WTC11 (cell line): ENCODE results near the gene RAB3B. TPM values are rescaled to one million over a fixed set of nuclear protein-coding genes. Genes with fewer than 3 reads are reported as not detected.

Experiments used
- ATAC-seq: fragments of 200-7000 bp; cut with Tn5 transposase; 2 replicates; pipeline ENCODE4 v1.10.0; 2021; ENCODE audit warnings: mild to moderate bottlenecking, moderate library complexity
- CTCF ChIA-PET: fragments of 300-600 bp; sonication (Branson Sonifier 250); formaldehyde crosslinking; loops from one replicate; lab custom pipeline; 2021; ENCODE audit warnings: antibody characterized with exemption; lab: Charles Lee
- POLR2A ChIA-PET: fragments of 350-600 bp; sonication (Branson Sonifier 250); formaldehyde crosslinking; loops from one replicate; lab custom pipeline; 2021; ENCODE audit warnings: antibody characterized with exemption; lab: Charles Lee
- DNase-seq: peaks from one replicate; pipeline ENCODE4 v3.0.0; 2021; ENCODE audit warnings: low spot score
- H3K27ac Mint-ChIP-seq: 2 replicates; pipeline ENCODE4 v1.8.0; 2021; ENCODE audit warnings: mixed read lengths
- H3K27me3 Mint-ChIP-seq: 2 replicates; pipeline ENCODE4 v1.8.0; 2021; ENCODE audit warnings: low read depth, mild to moderate bottlenecking, moderate library complexity, mixed read lengths
- H3K36me3 Mint-ChIP-seq: 2 replicates; pipeline ENCODE4 v1.8.0; 2021; ENCODE audit warnings: mixed read lengths
- H3K4me1 Mint-ChIP-seq: 2 replicates; pipeline ENCODE4 v1.8.0; 2022; ENCODE audit warnings: mixed read lengths
- H3K4me3 Mint-ChIP-seq: 2 replicates; pipeline ENCODE4 v1.8.0; 2021; ENCODE audit warnings: mild to moderate bottlenecking, moderate library complexity, mixed read lengths
- H3K9me3 Mint-ChIP-seq: 2 replicates; pipeline ENCODE4 v1.8.0; 2021; ENCODE audit warnings: mixed read lengths
- ARID4B ChIP-seq: sonication (generic); formaldehyde crosslinking; IDR thresholded peaks from 2 replicates; pipeline ENCODE4 v1.8.0; 2023; ENCODE audit warnings: missing genetic modification reagents, mild to moderate bottlenecking, borderline replicate concordance
- ATF1 ChIP-seq: sonication (generic); formaldehyde crosslinking; IDR thresholded peaks from 2 replicates; pipeline ENCODE4 v1.8.1; 2023; ENCODE audit warnings: mild to moderate bottlenecking, moderate library complexity, missing genetic modification reagents
- CREM ChIP-seq: sonication (generic); formaldehyde crosslinking; IDR thresholded peaks from 2 replicates; pipeline ENCODE4 v1.8.1; 2022; ENCODE audit warnings: mild to moderate bottlenecking, missing genetic modification reagents, moderate library complexity
- EMX1 ChIP-seq: fragments of 250-450 bp; sonication (Bioruptor Pico); IDR thresholded peaks from 2 replicates; pipeline ENCODE4 v1.8.0; 2021; ENCODE audit warnings: mild to moderate bottlenecking
- HMGA2 ChIP-seq: fragments of 250-450 bp; sonication (Bioruptor Pico); IDR thresholded peaks from 2 replicates; pipeline ENCODE4 v1.4.0; 2021; ENCODE audit warnings: mild to moderate bottlenecking, moderate library complexity
- MAX ChIP-seq: sonication (generic); formaldehyde crosslinking; IDR thresholded peaks from 2 replicates; pipeline ENCODE4 v1.8.0; 2022; ENCODE audit warnings: mild to moderate bottlenecking, missing genetic modification reagents
- MLX ChIP-seq: sonication (generic); formaldehyde crosslinking; IDR thresholded peaks from 2 replicates; pipeline ENCODE4 v1.8.1; 2023; ENCODE audit warnings: mild to moderate bottlenecking, missing genetic modification reagents, moderate library complexity
- SMAD3 ChIP-seq: sonication (generic); formaldehyde crosslinking; IDR thresholded peaks from 2 replicates; pipeline ENCODE4 v1.8.0; 2022; ENCODE audit warnings: missing genetic modification reagents, mild to moderate bottlenecking, borderline replicate concordance
- SP1 ChIP-seq: sonication (generic); formaldehyde crosslinking; conservative IDR thresholded peaks from 2 replicates; pipeline ENCODE4 v1.8.1; 2022; ENCODE audit warnings: missing genetic modification reagents
- TEAD4 ChIP-seq: sonication (generic); formaldehyde crosslinking; IDR thresholded peaks from 2 replicates; pipeline ENCODE4 v1.8.0; 2022; ENCODE audit warnings: mild to moderate bottlenecking, missing genetic modification reagents
- USF1 ChIP-seq: sonication (generic); formaldehyde crosslinking; IDR thresholded peaks from 2 replicates; pipeline ENCODE4 v1.8.0; 2022; ENCODE audit warnings: mild to moderate bottlenecking, missing genetic modification reagents
- ZNF281 ChIP-seq: sonication (generic); formaldehyde crosslinking; IDR thresholded peaks from 2 replicates; pipeline ENCODE4 v1.8.0; 2023; ENCODE audit warnings: mild to moderate bottlenecking, missing genetic modification reagents
- ZNF671 ChIP-seq: fragments of 250-450 bp; sonication (Bioruptor Pico); IDR thresholded peaks from 2 replicates; pipeline ENCODE4 v1.8.0; 2021; ENCODE audit warnings: mild to moderate bottlenecking
- total RNA-seq: library from RNA; stranded (reverse); gene quantifications from 3 replicates; pipeline ENCODE4 v1.2.3, GENCODE V29; 2021

Gene RAB3B
- total RNA-seq, 1 experiment from 2014 or later, result 36.9 TPM

- peak; percentile 94 for TF ChIP-seq ARID4B (CRISPR knock-in tag)
- TF ChIP-seq ZNF671 (CRISPR knock-in tag), result no peak
- TF ChIP-seq SMAD3 (CRISPR knock-in tag), result no peak
- peak; percentile 47; the same call in 1 of the 2 replicates for TF ChIP-seq ZNF281 (CRISPR knock-in tag)
- no peak for TF ChIP-seq MLX
- 0 out of 2 replicates have a peak, but pooled peaks have one; percentile 27 for TF ChIP-seq SP1 (CRISPR knock-in tag)
- TF ChIP-seq USF1 (CRISPR knock-in tag), result 0 out of 2 replicates have a peak, but pooled peaks have one; percentile 55
- no peak for TF ChIP-seq TEAD4 (CRISPR knock-in tag)
- TF ChIP-seq CREM (CRISPR knock-in tag), result no peak; the same call in 1 of the 2 replicates
Measured at GRCh38 chr1:52033190-52034049, 42.9 kb upstream of the RAB3B start, which contains the start of gene KTI12 (continued).

GRCh38 chr1:52032785-52033131 lies 42.3 kb upstream of the RAB3B start:
- Mint-ChIP-seq H3K4me1 (peaks cover 20% of the 10 kb centered on the region), H3K36me3 (peaks cover 3% of the 10 kb centered on the region; the same call in 1 of the 2 replicates), H3K9me3 (no peaks in the 10 kb centered on the region), H3K27me3 (no peaks in the 10 kb centered on the region), H3K27ac (no peak overlapping the region), H3K4me3 (peak overlapping the region; percentile 93)
- POLR2A ChIA-PET, result interaction anchor here (0.6 to 1.7 kb wide), 2 partner anchors 22 to 294 kb away, joined by 3 to 11 read pairs; partner anchors contain the start of gene TXNDC12
- TF ChIP-seq USF1 (CRISPR knock-in tag) (peak; percentile 30; the same call in 1 of the 2 replicates), HMGA2 (CRISPR knock-in tag) (no peak), EMX1 (CRISPR knock-in tag) (no peak), ATF1 (CRISPR knock-in tag) (0 out of 2 replicates have a peak, but pooled peaks have one; percentile 6), MAX (CRISPR knock-in tag) (peak; percentile 0; the same call in 1 of the 2 replicates)
- DNase-seq (peak; percentile 36), ATAC-seq (peak; percentile 59)
- CTCF ChIA-PET, result interaction anchor here (1.3 kb wide), 1 partner anchor 316 kb away, joined by 5 read pairs; no protein-coding TSS in a partner anchor
